Measurements from ENCODE around the gene PSMA8. TPM values are rescaled to one million over a fixed set of nuclear protein-coding genes. Genes with fewer than 3 reads are reported as not detected.
"Not testable (repeated sequence)": the region's sequence is repeated elsewhere in the genome, so short reads cannot be mapped to it uniquely, and the experiment has no call there.

The PSMA8 gene
- polyA plus RNA-seq, 1 of the 3 experiments (the other 2 are of a cell fraction) = not detected

DNA sequence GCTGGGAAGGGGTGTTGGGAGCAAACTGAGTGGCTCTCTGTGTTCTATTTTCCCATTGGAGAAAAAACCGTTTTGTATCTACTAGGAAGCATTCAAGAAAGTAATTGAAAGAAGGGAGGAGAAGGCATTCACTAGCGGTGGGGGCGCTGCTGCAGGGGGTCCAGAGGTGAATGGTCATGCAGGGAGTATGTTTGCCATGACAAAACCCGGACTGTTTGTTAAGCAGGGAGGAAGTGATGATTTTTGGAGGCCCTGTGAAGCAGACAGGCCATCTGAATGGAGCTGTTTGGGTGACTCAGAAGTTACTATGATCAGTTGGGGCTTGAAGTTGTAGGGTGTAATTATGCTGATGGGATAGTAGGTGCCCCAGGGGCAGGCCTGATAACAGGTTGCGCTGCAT lies 99.5 kb downstream of the PSMA8 start:
- Histone ChIP-seq H3K4me2 (no peak overlapping the region), H3K9ac (no peak overlapping the region), H3K4me1 (ENCODE audit: control insufficient read depth in 1 of 2, insufficient read depth in 2 of 2, low read depth in 1 of 2, low read length in 1 of 2) (no peaks in the 10 kb centered on the region; a peak in 2 of 4 replicates), H3K4me3 (ENCODE audit: low read depth in 2 of 2, low read length in 1 of 2) (no peak overlapping the region), H3K9me2 (no peaks in the 10 kb centered on the region), H3K27me3 (ENCODE audit: insufficient read depth) (no peaks in the 10 kb centered on the region), H3K9me3 (no peaks in the 10 kb centered on the region), H3K36me3 (replicated peaks in 1 of 2; ENCODE audit: control insufficient read depth in 1 of 2, insufficient read depth in 2 of 2, low read length in 1 of 2) (no peaks in the 10 kb centered on the region), H3K79me2 (ENCODE audit: insufficient read depth) (no peaks in the 10 kb centered on the region), H3K27ac (ENCODE audit: low read depth in 2 of 2, low read length in 1 of 2) (no peak overlapping the region), H3F3A (replicated peaks; ENCODE audit: insufficient read depth) (no peaks in the 10 kb centered on the region), H2AFZ (ENCODE audit: low read depth) (no peak overlapping the region), H4K20me1 (ENCODE audit: insufficient read depth) (no peaks in the 10 kb centered on the region)
- no peak for DNase-seq
- no peak for TF ChIP-seq TAF1 (IDR thresholded peaks at IDR 0.05; ENCODE audit: borderline replicate concordance, low read depth, low read length)
- no peak for TF ChIP-seq RAD21 (IDR thresholded peaks at IDR 0.05; ENCODE audit: low read length)
- TF ChIP-seq EP300 (IDR thresholded peaks at IDR 0.05; ENCODE audit: borderline replicate concordance in 1 of 2, low read depth in 1 of 2, low read length in 1 of 2) = no peak
- no peak for TF ChIP-seq NRF1 (IDR thresholded peaks at IDR 0.05; ENCODE audit: low read depth, low read length)
- no peak for TF ChIP-seq SIN3A (IDR thresholded peaks at IDR 0.05; ENCODE audit: borderline replicate concordance, low read depth, low read length)
- TF ChIP-seq NFIC (IDR thresholded peaks at IDR 0.05; ENCODE audit: borderline replicate concordance) = no peak
- TF ChIP-seq FOXJ3 (CRISPR knock-in tag; IDR thresholded peaks at IDR 0.05) = no peak
- no peak for TF ChIP-seq RXRA (IDR thresholded peaks at IDR 0.05; ENCODE audit: borderline replicate concordance, low read depth)
- TF ChIP-seq, protein P1, sequence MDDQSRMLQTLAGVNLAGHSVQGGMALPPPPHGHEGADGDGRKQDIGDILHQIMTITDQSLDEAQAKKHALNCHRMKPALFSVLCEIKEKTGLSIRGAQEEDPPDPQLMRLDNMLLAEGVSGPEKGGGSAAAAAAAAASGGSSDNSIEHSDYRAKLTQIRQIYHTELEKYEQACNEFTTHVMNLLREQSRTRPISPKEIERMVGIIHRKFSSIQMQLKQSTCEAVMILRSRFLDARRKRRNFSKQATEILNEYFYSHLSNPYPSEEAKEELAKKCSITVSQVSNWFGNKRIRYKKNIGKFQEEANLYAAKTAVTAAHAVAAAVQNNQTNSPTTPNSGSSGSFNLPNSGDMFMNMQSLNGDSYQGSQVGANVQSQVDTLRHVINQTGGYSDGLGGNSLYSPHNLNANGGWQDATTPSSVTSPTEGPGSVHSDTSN (IDR thresholded peaks at IDR 0.05) = no peak
- TF ChIP-seq EZH2phosphoT487 (IDR thresholded peaks at IDR 0.05; ENCODE audit: borderline replicate concordance, low read depth) = no peak
- TF ChIP-seq FOSL2 (IDR thresholded peaks at IDR 0.05; ENCODE audit: borderline replicate concordance, low read depth) = no peak
- TF ChIP-seq, protein P2, sequence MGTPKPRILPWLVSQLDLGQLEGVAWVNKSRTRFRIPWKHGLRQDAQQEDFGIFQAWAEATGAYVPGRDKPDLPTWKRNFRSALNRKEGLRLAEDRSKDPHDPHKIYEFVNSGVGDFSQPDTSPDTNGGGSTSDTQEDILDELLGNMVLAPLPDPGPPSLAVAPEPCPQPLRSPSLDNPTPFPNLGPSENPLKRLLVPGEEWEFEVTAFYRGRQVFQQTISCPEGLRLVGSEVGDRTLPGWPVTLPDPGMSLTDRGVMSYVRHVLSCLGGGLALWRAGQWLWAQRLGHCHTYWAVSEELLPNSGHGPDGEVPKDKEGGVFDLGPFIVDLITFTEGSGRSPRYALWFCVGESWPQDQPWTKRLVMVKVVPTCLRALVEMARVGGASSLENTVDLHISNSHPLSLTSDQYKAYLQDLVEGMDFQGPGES (IDR thresholded peaks at IDR 0.05; ENCODE audit: low read depth, low read length) = no peak
- TF ChIP-seq GATA2 (CRISPR knock-in tag; IDR thresholded peaks at IDR 0.05) = no peak
- TF ChIP-seq TCF12 (IDR thresholded peaks at IDR 0.05) = no peak
- CTCF ChIA-PET = no interaction called here
- 78% methylated on average over 4 of the region's 5 CpGs for WGBS (ENCODE audit: low lambda C conversion rate)
- POLR2A ChIA-PET = no interaction called here

- DNase-seq; H3K4me1 ChIP-seq (ENCODE audit: control insufficient read depth in 1 of 2, insufficient read depth in 2 of 2, low read depth in 1 of 2, low read length in 1 of 2); H3F3A ChIP-seq (replicated peaks; ENCODE audit: insufficient read depth); H3K9me2 ChIP-seq; H2AFZ ChIP-seq (ENCODE audit: low read depth); H3K9me3 ChIP-seq; H3K36me3 ChIP-seq (replicated peaks in 1 of 2; ENCODE audit: control insufficient read depth in 1 of 2, insufficient read depth in 2 of 2, low read length in 1 of 2); H3K79me2 ChIP-seq (ENCODE audit: insufficient read depth); POLR2A ChIA-PET; H3K27me3 ChIP-seq (ENCODE audit: insufficient read depth); H3K27ac ChIP-seq (ENCODE audit: low read depth in 2 of 2, low read length in 1 of 2); H4K20me1 ChIP-seq (ENCODE audit: insufficient read depth); H3K9ac ChIP-seq; H3K4me2 ChIP-seq; H3K4me3 ChIP-seq (ENCODE audit: low read depth in 2 of 2, low read length in 1 of 2); CTCF ChIA-PET: not testable (repeated sequence)
- WGBS (ENCODE audit: low lambda C conversion rate) = 85% methylated on average over 2 of the region's 2 CpGs
Measured at GRCh38 chr18:26237363-26237762, 103.7 kb downstream of the PSMA8 start.

DNA sequence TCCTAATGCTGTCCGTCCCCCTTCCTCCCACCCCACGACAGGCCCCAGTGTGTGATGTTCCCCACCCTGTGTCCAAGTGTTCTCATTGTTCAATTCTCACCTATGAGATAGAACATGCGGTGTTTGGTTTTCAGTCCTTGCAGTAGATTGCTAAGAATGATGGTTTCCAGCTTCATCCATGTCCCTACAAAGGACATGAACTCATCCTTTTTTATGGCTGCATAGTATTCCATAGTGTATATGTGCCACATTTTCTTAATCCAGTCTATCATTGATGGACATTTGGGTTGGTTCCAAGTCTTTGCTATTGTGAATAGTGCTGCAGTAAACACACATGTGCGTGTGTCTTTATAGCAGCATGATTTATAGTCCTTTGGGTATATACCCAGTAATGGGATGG lies 105.0 kb downstream of the PSMA8 start:
- H3K79me2 ChIP-seq (ENCODE audit: insufficient read depth); H3K27ac ChIP-seq (ENCODE audit: low read depth in 2 of 2, low read length in 1 of 2); H3K4me3 ChIP-seq (ENCODE audit: low read depth in 2 of 2, low read length in 1 of 2); H3F3A ChIP-seq (replicated peaks; ENCODE audit: insufficient read depth); H2AFZ ChIP-seq (ENCODE audit: low read depth); H3K9me2 ChIP-seq; POLR2A ChIA-PET; H3K9ac ChIP-seq; DNase-seq; H4K20me1 ChIP-seq (ENCODE audit: insufficient read depth); H3K9me3 ChIP-seq; H3K27me3 ChIP-seq (ENCODE audit: insufficient read depth); H3K4me1 ChIP-seq (ENCODE audit: control insufficient read depth in 1 of 2, insufficient read depth in 2 of 2, low read depth in 1 of 2, low read length in 1 of 2); H3K36me3 ChIP-seq (replicated peaks in 1 of 2; ENCODE audit: control insufficient read depth in 1 of 2, insufficient read depth in 2 of 2, low read length in 1 of 2); H3K4me2 ChIP-seq; CTCF ChIA-PET: not testable (repeated sequence)
- 75% methylated on average over 4 of the region's 4 CpGs for whole genome bisulfite sequencing (ENCODE audit: low lambda C conversion rate)

DNA sequence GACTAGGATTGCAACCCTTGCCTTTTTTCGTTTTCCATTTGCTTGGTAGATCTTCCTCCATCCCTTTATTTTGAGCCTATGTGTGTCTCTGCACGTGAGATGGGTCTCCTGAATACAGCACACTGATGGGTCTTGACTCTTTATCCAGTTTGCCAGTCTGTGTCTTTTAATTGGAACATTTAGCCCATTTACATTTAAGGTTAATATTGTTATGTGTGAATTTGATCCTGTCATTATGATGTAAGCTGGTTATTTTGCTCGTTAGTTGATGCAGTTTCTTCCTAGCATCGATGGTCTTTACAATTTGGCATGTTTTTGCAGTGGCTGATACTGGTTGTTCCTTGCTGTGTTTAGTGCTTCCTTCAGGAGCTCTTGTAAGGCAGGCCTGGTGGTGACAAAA lies 108.7 kb downstream of the PSMA8 start:
- H3K4me2 ChIP-seq; H2AFZ ChIP-seq (ENCODE audit: low read depth); CTCF ChIA-PET; H3K27me3 ChIP-seq (ENCODE audit: insufficient read depth); H3K9me3 ChIP-seq; H3F3A ChIP-seq (replicated peaks; ENCODE audit: insufficient read depth); H4K20me1 ChIP-seq (ENCODE audit: insufficient read depth); H3K9ac ChIP-seq; H3K79me2 ChIP-seq (ENCODE audit: insufficient read depth); DNase-seq; H3K4me1 ChIP-seq (ENCODE audit: control insufficient read depth in 1 of 2, insufficient read depth in 2 of 2, low read depth in 1 of 2, low read length in 1 of 2); H3K27ac ChIP-seq (ENCODE audit: low read depth in 2 of 2, low read length in 1 of 2); H3K4me3 ChIP-seq (ENCODE audit: low read depth in 2 of 2, low read length in 1 of 2); H3K9me2 ChIP-seq; H3K36me3 ChIP-seq (replicated peaks in 1 of 2; ENCODE audit: control insufficient read depth in 1 of 2, insufficient read depth in 2 of 2, low read length in 1 of 2); POLR2A ChIA-PET: not testable (repeated sequence)
- 42% methylated on average over 4 of the region's 4 CpGs for WGBS (ENCODE audit: low lambda C conversion rate)

Measured in SK-N-SH (cell line).